ENCODE measurements around the gene GNB3. TPM values are rescaled to one million over a fixed set of nuclear protein-coding genes. Genes with fewer than 3 reads are reported as not detected.
A peak's percentile ranks its signal among the peaks of the same experiment; 100 is the strongest.

Gene GNB3
- total RNA-seq, 1 experiment from 2014 or later = 3.9 TPM

DNA sequence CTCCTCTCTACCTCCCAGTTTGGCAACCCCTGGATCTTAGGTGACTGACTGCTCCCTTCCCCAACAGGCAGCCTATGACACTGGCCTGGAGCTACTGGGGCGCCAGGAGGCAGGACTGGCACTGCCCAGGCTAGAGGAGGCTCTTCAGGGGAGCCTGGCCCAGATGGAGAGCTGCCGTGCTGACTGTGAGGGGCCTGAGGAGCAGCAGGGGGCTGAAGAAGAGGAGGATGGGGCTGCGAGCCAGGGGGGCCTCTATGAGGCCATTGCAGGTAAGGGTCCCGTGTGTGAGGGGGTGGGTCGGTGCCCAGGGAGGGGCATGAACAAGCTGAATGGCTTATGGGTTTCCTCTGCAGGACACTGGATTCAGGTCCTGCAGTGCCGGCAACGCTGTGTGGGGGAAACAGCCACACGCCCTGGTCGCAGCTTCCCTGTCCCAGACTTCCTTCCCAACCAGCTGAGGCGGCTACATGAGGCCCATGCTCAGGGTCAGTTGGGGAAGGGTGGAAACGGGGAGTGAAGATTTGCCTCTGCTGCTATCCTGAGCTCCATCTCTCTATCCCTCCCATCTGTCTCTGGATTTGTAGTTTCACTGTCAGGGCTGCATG is 10.3 kb upstream of the GNB3 start:
- H3K4me3 ChIP-seq (ENCODE audit: low read depth, low read length) = no peak overlapping the region
- H3K36me3 Mint-ChIP-seq (ENCODE audit: insufficient read depth, unreplicated experiment) = peaks cover 26% of the 10 kb centered on the region
- H3K4me1 ChIP-seq = peaks cover 15% of the 10 kb centered on the region
- H3K27me3 ChIP-seq (replicated peaks; ENCODE audit: control insufficient read depth, insufficient read depth, low read length) = no peaks in the 10 kb centered on the region; the same call in 1 of the 2 replicates
- H3K27me3 Mint-ChIP-seq (ENCODE audit: insufficient read depth, unreplicated experiment) = peaks cover 10% of the 10 kb centered on the region
- no peak overlapping the region for H3K27ac Mint-ChIP-seq (ENCODE audit: unreplicated experiment)
- ChIA-PET CTCF (interaction anchor here (1.2 to 2.2 kb wide), 2 partner anchors 22 to 77 kb away, joined by 4 to 7 read pairs; partner anchors contain the start of genes MLF2 and USP5), POLR2A (interaction anchor here (0.6 to 1.9 kb wide), 2 partner anchors 21 to 609 kb away, joined by 7 to 9 read pairs; partner anchors contain the start of genes CDCA3 and USP5)
- H3K36me3 ChIP-seq (ENCODE audit: control insufficient read depth, insufficient read depth, low read length) = no peaks in the 10 kb centered on the region; the same call in 1 of the 2 replicates
- peak overlapping the region; percentile 94 for H3K4me3 Mint-ChIP-seq (ENCODE audit: unreplicated experiment)
- H3K9me3 Mint-ChIP-seq (ENCODE audit: unreplicated experiment) = no peaks in the 10 kb centered on the region
- H3K9me3 ChIP-seq = no peaks in the 10 kb centered on the region
- intact Hi-C loops (cut with micrococcal nuclease; ENCODE audit: unreplicated experiment) = no loop called here
- H3K4me1 Mint-ChIP-seq (ENCODE audit: low read depth, unreplicated experiment) = peaks cover 22% of the 10 kb centered on the region
- DNase-seq = no peak
- TF ChIP-seq, protein P1, sequence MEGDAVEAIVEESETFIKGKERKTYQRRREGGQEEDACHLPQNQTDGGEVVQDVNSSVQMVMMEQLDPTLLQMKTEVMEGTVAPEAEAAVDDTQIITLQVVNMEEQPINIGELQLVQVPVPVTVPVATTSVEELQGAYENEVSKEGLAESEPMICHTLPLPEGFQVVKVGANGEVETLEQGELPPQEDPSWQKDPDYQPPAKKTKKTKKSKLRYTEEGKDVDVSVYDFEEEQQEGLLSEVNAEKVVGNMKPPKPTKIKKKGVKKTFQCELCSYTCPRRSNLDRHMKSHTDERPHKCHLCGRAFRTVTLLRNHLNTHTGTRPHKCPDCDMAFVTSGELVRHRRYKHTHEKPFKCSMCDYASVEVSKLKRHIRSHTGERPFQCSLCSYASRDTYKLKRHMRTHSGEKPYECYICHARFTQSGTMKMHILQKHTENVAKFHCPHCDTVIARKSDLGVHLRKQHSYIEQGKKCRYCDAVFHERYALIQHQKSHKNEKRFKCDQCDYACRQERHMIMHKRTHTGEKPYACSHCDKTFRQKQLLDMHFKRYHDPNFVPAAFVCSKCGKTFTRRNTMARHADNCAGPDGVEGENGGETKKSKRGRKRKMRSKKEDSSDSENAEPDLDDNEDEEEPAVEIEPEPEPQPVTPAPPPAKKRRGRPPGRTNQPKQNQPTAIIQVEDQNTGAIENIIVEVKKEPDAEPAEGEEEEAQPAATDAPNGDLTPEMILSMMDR (IDR thresholded peaks at IDR 0.05; ENCODE audit: insufficient read depth in 1 of 2, low read depth in 1 of 2, low read length in 1 of 2, severe bottlenecking in 1 of 2, unreplicated experiment in 1 of 2) = no peak
- TSS peak; percentile 24 for BruUV-seq (replicated peaks)

DNA sequence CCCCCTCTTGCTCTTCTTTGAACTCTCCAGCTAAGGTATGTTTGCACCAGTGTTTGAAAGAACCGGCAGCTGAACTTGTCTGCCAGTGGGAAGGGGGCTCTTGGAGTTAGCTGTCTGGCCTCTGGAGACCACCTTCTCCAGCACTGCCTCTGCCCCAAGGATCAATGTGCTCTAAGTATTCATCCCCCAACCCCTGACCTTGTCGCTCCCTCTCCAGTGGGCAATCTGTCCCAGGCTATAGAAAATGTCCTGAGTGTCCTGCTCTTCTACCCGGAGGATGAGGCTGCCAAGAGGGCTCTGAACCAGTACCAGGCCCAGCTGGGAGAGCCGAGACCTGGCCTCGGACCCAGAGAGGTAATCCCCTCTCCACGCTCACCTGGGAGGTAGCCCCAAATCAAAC is 9.7 kb upstream of the GNB3 start:
- Mint-ChIP-seq H3K9me3 (ENCODE audit: unreplicated experiment) (no peaks in the 10 kb centered on the region), H3K4me3 (ENCODE audit: unreplicated experiment) (peak overlapping the region; percentile 23), H3K4me1 (ENCODE audit: low read depth, unreplicated experiment) (peaks cover 29% of the 10 kb centered on the region), H3K27ac (ENCODE audit: unreplicated experiment) (no peak overlapping the region), H3K27me3 (ENCODE audit: insufficient read depth, unreplicated experiment) (peaks cover 7% of the 10 kb centered on the region), H3K36me3 (ENCODE audit: insufficient read depth, unreplicated experiment) (peaks cover 32% of the 10 kb centered on the region)
- Histone ChIP-seq H3K4me1 (peaks cover 20% of the 10 kb centered on the region), H3K9me3 (no peaks in the 10 kb centered on the region), H3K4me3 (ENCODE audit: low read depth, low read length) (no peak overlapping the region), H3K27me3 (replicated peaks; ENCODE audit: control insufficient read depth, insufficient read depth, low read length) (no peaks in the 10 kb centered on the region; the same call in 1 of the 2 replicates), H3K36me3 (ENCODE audit: control insufficient read depth, insufficient read depth, low read length) (no peaks in the 10 kb centered on the region; the same call in 1 of the 2 replicates)
- POLR2A ChIA-PET = no interaction called here
- DNase-seq = no peak
- CTCF ChIA-PET = interaction anchor here (1.2 to 2.1 kb wide), 2 partner anchors 21 to 78 kb away, joined by 4 to 6 read pairs; partner anchors contain the start of genes MLF2 and USP5
- TF ChIP-seq, protein P1 (IDR thresholded peaks at IDR 0.05; ENCODE audit: insufficient read depth in 1 of 2, low read depth in 1 of 2, low read length in 1 of 2, severe bottlenecking in 1 of 2, unreplicated experiment in 1 of 2) = no peak
- intact Hi-C loops (cut with micrococcal nuclease; ENCODE audit: unreplicated experiment) = no loop called here
- no TSS peak for BruUV-seq (replicated peaks)

DNA sequence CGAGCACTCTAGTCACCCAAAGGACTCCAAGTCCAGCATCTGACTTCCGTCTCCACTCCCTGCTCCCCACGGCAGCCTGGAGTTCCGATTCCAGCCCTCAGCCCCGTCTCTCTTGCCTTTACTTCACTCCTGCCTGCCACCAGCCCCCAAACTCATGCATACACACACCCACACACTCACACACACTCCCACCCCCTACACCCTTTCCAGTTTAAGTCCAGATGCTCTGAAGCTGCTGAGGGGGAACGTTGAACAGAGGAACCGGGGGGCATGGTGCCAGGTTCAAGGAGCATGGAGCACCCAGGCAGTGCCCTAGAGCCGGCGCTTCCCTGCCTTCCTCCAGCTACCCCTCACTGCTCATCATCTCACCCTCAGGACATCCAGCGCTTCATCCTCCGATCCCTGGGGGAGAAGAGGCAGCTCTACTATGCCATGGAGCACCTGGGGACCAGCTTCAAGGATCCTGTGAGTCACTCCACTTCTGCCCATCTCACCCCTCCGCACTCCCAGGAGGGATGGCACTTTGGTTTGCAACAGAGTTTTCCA is 9.2 kb upstream of the GNB3 start:
- Histone ChIP-seq H3K9me3 (no peaks in the 10 kb centered on the region), H3K27me3 (replicated peaks; ENCODE audit: control insufficient read depth, insufficient read depth, low read length) (no peaks in the 10 kb centered on the region; the same call in 1 of the 2 replicates), H3K36me3 (ENCODE audit: control insufficient read depth, insufficient read depth, low read length) (no peaks in the 10 kb centered on the region; the same call in 1 of the 2 replicates), H3K4me3 (ENCODE audit: low read depth, low read length) (no peak overlapping the region), H3K4me1 (peaks cover 20% of the 10 kb centered on the region)
- DNase-seq = no peak
- ChIA-PET CTCF (interaction anchor here (0.5 to 2.1 kb wide), 6 partner anchors 21 to 1807 kb away, joined by 3 to 6 read pairs (median 4); partner anchors contain the start of genes COPS7A, MLF2 and USP5), POLR2A (no interaction called here)
- TF ChIP-seq, protein P1 (IDR thresholded peaks at IDR 0.05; ENCODE audit: insufficient read depth in 1 of 2, low read depth in 1 of 2, low read length in 1 of 2, severe bottlenecking in 1 of 2, unreplicated experiment in 1 of 2) = no peak
- no TSS peak for BruUV-seq (replicated peaks)
- Mint-ChIP-seq H3K27me3 (ENCODE audit: insufficient read depth, unreplicated experiment) (peaks cover 7% of the 10 kb centered on the region), H3K4me1 (ENCODE audit: low read depth, unreplicated experiment) (peaks cover 33% of the 10 kb centered on the region), H3K9me3 (ENCODE audit: unreplicated experiment) (no peaks in the 10 kb centered on the region), H3K27ac (ENCODE audit: unreplicated experiment) (no peak overlapping the region), H3K4me3 (ENCODE audit: unreplicated experiment) (no peak overlapping the region), H3K36me3 (ENCODE audit: insufficient read depth, unreplicated experiment) (peaks cover 37% of the 10 kb centered on the region)
- intact Hi-C loops (cut with micrococcal nuclease; ENCODE audit: unreplicated experiment) = no loop called here

Data from Caco-2 (cell line).